Activated T-cell treated with anti-CD3 and anti-CD28 coated beads for 1 hour (primary cell): ENCODE data around the gene SCAPER.
"Not testable (repeated sequence)": the region's sequence is repeated elsewhere in the genome, so short reads cannot be mapped to it uniquely, and the experiment has no call there.

Experiments used
- DNase-seq: peaks from one replicate; pipeline ENCODE4 v3.0.0-alpha.2; 2020; ENCODE audit warnings: low read depth

SCAPER gene

DNA sequence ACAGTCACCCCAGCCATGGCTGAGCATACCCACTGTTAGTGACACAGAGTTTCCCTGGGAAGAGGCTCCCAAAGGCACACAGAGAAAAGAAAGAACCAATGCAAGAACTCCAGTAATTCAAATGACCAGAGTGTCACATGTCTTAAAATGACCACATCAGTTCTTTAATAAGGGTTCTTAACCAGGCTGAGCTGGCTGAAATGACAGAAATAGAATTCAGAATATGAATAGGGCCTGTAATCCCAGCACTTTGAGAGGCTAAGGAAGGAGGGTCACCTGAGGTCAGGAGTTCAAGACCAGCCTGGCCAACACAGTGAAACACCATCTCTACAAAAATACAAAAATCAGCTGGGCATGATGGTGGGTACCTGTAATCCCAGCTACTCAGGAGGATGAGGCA lies 54.8 kb downstream of the SCAPER start:
- DNase-seq, result not testable (repeated sequence)

DNA sequence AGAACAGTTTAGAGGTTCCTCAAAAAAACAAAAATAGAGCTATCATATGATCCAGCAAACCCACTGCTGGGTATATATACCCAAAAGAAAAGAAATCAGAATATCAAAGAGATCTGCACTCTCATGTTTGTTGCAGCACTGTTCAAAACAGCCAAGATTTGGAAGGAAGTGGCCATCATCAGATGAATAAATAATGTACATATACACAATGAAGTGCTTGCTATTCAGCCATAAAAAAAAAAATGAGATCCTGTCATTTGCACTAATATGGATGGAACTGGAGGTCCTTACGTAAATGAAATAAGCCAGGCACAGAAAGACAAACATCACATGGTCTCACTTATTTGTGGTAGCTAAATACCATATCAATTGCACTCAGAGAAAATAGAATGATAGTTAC lies 58.4 kb downstream of the SCAPER start:
- no peak for DNase-seq

DNA sequence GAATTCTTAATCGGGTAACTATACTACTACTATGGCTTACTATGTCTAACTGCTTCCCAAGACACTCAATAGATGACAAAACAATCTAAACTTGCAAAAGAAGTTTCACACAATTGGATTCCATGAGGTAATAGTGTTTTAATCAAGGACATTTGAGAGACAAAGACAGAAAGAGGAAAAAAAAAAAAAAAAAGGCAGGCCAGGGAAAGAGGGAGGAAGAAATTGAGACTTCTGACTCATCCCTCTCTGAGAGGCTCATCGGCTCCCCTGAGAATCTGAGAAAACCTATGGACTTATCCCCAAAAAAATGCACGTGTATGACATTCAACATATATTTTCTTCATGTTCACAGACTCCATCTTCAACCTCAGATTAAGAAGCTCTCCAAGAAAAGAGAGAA lies 61.0 kb downstream of the SCAPER start:
- no peak for DNase-seq

- DNase-seq, result no peak
Measured at GRCh38 chr15:76843269-76843668, 61.9 kb downstream of the SCAPER start.

DNA sequence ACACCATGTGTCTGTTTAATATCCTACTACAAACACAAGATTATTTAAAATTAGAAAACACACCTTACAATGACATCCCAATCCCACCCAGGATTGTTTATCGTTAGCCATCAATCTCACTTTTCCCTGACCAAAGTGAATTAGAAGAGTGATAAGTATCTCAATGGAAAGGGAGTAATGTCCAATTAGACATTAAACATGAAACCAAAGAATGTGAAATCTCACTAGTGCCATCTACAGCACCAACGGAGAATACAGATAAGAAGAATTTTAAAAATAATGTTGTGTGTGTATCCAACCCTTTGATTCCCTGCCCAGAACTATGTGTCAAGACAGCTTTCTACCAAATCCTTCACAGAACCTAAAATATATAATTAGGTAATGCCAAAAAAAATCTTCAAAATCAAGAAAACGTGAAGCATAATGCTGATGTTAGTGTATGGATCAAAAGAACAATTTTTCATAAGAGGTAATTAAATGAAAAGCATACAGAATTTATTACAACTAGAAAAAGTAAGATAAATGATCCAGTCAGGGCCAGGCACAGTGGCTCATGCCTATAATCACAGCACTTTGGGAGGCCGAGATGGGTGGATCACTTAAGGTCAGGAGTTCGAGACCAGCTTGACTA lies 64.2 kb downstream of the SCAPER start:
- no peak for DNase-seq

GRCh38 chr15:76839173-76839572 lies 66.0 kb downstream of the SCAPER start:
- DNase-seq, result no peak

- DNase-seq, result no peak
Measured at GRCh38 chr15:76837474-76837873, 67.7 kb downstream of the SCAPER start.

DNA sequence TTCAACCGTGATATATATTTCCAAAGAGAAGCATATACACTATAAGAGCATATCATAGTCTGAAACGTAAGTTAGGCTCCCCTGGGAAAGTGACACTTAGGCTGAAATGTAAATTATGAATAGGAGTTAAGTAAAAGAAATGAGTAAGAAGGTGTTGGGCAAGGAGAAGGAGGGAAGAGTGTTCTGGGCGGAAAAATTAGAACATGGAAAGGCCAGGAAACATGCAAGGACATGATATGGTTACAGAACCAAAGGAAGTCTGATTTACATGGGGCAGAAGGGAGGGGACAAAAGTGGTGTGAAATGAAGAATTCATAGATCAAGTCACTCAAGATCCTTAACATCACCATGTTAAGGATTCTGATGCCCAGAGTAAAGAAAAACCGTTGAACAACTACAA lies 75.2 kb downstream of the SCAPER start:
- DNase-seq, result no peak

DNA sequence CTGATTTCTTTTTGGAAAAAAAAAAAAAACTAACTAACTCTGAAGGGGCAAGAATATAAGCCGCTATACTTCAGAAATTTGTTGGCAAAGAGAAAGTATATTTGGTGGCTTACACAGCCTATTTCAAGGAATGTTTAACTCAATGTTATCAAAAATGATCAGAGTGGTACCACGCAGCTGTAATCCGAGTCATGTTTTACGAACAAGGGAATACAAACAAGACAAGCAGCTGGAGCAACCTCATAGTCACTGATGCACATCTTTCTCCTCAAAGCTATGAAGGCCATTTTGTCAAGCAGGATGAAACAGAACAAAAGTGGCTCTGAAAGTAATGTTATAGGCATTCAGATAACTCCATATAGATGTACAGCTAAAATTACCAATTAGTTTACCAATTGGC lies 81.2 kb downstream of the SCAPER start:
- DNase-seq, result no peak

DNA sequence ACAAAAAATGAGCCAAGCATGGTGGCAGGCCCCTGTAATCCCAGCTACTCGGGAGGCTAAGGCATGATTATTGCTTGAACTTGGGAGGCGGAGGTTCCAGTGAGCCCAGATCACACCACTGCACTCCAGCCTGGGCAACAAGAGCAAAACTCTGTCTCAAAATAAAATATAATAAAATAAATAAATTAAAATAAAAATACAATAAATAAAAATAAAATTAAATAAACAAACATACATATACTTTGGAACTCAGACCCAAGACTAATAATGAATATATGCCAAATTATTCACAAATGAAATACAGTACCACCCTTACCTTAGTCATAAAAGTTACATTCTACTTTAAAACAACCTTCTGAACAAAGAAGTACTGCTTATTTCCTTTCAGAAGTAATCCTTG lies 81.8 kb downstream of the SCAPER start:
- no peak for DNase-seq

GRCh38 chr15:76818926-76819325 lies 86.2 kb downstream of the SCAPER start:
- not testable (repeated sequence) for DNase-seq

- DNase-seq, result no peak
Measured at GRCh38 chr15:76815421-76815820, 89.7 kb downstream of the SCAPER start.

DNA sequence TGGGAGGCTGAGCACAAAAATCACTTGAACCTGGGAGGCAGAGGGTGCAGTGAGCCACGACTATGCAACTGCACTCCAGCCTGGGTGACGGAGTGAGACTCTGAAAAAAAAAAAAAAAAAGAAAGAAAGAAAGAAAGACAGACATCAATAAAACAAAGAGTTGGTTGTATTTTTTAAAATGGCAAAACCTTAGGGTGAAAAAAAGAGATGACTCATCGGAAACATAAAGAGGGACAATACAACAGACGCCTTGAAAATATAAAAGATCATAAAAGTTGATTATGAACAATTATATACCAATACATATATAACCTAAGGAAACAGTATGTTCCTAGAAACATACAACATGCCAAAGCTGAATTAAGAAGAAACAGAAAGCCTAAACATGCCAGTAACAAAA lies 92.8 kb downstream of the SCAPER start:
- DNase-seq, result no peak

GRCh38 chr15:76809412-76810103 lies 95.6 kb downstream of the SCAPER start:
- DNase-seq, result no peak

DNA sequence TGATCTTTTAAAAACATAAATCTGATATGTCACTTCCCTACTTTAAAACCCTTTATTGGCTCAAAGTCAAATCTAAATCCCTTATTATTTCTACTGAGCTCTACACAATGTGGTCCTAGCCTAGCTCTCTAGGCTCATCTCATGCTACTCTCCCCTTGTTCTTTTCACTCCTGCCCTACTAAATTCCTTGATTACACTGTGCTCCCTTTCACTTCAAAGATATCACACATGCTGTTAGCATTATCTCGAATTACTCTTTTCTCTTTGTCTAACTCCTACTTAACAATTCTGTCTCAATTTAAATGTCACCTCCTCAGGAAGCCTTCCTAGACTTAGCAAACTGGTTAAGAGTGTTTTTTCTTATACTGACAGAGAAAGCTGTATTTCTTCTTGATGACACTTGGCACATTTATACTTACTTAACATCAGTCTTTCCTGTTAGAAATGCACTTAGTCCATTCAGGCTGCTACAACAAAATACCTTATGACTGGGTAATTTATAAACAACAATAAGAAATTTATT lies 102.0 kb downstream of the SCAPER start:
- no peak for DNase-seq

- DNase-seq, result no peak
Measured at GRCh38 chr15:76802411-76802810, 102.7 kb downstream of the SCAPER start.

DNA sequence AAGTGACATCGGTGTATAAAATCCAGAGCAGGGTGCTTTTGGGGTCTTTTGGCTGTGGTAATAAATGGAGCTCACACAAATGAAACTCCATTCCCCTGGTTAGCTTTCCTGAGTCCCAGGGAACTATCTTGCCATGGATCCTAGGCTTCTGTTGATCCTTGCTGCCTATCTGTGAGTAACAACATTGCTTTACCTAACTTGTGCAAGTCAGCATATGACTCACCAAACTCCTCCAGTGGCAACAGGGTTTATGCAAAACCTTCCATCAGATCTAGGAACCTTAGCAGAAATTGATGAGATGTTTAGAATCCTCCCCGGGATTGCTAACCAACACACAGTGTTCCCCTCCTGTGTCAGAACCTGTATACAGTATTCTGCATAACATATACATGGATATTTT lies 105.4 kb downstream of the SCAPER start:
- DNase-seq, result no peak

- no peak for DNase-seq
Measured at GRCh38 chr15:76795217-76795616, 109.9 kb downstream of the SCAPER start.

DNA sequence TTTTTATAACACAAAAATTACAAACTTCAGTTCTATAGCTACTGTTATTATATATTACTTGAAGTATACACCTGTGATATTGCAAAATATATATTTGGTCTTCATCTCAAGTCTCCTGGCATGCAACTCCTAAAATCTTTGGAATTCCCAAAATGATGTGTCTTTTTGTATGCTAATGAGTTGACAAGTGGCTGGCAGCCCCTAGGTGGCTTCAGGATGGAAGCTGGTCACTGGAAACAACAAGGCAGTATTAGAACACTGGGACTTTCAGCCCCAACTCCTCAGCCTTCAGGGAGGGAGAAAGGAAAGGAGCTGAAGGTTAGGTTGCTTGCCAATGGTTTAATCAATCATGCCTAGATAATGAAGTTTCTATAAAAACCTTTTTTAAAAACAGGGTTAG lies 112.0 kb downstream of the SCAPER start:
- no peak for DNase-seq

GRCh38 chr15:76791511-76791910 lies 113.6 kb downstream of the SCAPER start:
- DNase-seq, result no peak

- no peak for DNase-seq
Measured at GRCh38 chr15:76787273-76787672, 117.9 kb downstream of the SCAPER start.

DNA sequence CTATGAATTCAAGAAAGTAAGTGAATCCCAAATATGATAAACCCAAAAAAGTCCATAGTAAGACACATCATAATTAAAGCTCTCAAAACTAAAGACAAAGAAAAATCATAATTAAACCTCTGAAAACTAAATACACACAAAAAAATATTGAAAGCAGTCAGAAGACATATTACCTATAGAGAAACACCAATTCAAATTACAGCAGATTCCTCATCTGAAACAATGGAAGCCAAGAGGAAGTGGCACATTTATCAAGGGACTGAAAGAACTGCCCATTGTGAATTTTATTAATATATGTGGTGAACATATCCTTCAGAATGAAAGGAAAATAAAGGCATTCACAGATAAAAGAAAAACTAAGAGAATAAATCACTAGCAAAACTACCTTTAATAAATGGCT lies 128.2 kb downstream of the SCAPER start:
- no peak for DNase-seq

- DNase-seq, result no peak
Measured at GRCh38 chr15:76776480-76776879, 128.7 kb downstream of the SCAPER start.

DNA sequence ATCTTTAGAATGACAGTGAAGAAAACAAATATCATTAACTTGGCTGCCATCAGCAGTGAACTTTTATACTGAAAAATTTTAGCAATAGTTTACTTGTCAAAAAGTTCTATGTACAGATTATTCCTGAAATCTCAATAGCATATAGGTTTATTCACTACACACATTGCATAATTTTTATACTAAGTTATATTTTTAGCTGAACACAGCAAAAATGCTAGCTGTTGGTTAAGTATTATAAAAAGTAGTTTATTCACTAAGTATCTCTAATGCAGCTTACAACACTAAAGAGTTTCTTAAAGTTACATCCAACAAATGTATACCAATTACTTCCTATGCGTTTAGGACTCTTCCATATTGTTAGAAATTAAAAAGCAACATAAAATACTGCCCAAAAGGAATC lies 131.9 kb downstream of the SCAPER start:
- DNase-seq, result no peak
